Measurements from ENCODE around the gene SHISA9. TPM values are rescaled to one million over a fixed set of nuclear protein-coding genes. Genes with fewer than 3 reads are reported as not detected.

Gene SHISA9
- total RNA-seq, 1 donor from 2014 or later: not detected

DNA sequence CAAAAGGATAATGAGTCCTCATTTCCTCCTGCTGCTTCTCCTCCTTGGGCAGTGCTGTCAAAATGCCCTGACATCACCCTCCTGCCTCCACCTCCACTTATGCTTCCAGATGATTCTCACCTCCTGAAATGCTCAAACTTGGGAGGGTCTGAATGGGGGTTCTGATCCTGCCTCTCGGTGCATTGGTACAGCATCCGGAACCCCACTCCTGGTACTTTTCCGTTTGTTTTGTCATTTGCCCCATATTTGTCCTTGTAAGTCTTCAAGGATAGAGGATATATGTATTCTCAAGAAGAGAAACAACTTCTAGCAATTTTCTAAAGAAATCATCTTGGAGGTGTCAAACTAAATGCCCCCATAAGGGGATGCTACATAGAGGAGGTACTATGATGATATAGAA lies 148.3 kb downstream of the SHISA9 start:
- no peak for DNase-seq (ENCODE audit: low spot score)
- H3K9me3 Mint-ChIP-seq: peaks cover 18% of the 10 kb centered on the region
- intact Hi-C loops (cut with micrococcal nuclease): no loop called here

DNA sequence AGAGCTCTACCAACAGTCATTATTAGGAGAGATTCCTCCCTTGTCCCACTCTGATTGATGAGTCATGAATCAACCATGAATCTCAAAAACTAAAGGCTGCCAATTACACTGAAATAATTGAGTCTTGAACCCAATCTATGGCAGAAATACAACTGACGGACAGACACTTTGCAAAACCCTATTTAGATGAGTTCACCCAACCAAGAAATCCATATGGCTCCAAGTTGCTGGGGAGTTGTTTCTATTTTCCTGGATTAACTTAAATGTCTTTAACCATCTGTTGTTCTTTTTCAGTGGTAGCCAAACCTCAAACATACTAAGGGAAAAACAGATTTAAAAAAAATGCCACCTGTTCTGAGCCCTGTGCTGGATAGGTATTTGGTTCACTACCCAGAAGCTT lies 151.0 kb downstream of the SHISA9 start:
- H3K27me3 Mint-ChIP-seq (ENCODE audit: low read depth): no peaks in the 10 kb centered on the region
- no peaks in the 10 kb centered on the region for H3K36me3 Mint-ChIP-seq (ENCODE audit: low read depth)
- no peak for DNase-seq (ENCODE audit: low spot score)
- peaks cover 32% of the 10 kb centered on the region for H3K9me3 Mint-ChIP-seq
- no peak overlapping the region for H3K4me3 Mint-ChIP-seq (ENCODE audit: low read depth)
- intact Hi-C loops (cut with micrococcal nuclease): no loop called here
- H3K4me1 Mint-ChIP-seq (ENCODE audit: low read depth): no peaks in the 10 kb centered on the region
- H3K27ac Mint-ChIP-seq: no peak overlapping the region

More for the DNA sequence above, 148.3 kb downstream of the SHISA9 start:
- H3K27ac Mint-ChIP-seq: no peak overlapping the region
- H3K4me3 Mint-ChIP-seq (ENCODE audit: low read depth): no peak overlapping the region
- H3K27me3 Mint-ChIP-seq (ENCODE audit: low read depth): no peaks in the 10 kb centered on the region
- H3K36me3 Mint-ChIP-seq (ENCODE audit: low read depth): no peaks in the 10 kb centered on the region
- H3K4me1 Mint-ChIP-seq (ENCODE audit: low read depth): no peaks in the 10 kb centered on the region

DNA sequence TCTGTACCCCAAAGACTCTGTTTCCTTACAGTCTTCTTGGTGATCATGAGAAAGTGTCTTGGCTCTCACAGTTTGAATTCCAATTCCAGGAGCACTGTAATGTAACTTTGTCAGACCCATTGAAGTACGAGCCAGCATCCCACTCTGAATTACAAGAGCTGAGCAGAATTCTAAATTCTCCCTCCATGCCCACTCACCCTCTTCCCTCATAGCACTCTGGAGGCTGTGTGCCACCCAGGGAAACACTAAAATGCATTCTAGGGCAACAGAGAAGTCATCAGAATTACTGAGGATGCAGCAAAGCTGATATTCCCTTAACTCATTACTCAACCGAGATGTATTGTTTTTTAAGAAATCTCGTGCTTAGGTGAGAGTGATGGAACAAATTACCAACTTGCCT lies 154.1 kb downstream of the SHISA9 start:
- Mint-ChIP-seq H3K9me3 (peaks cover 37% of the 10 kb centered on the region), H3K36me3 (ENCODE audit: low read depth) (no peaks in the 10 kb centered on the region), H3K27me3 (ENCODE audit: low read depth) (no peaks in the 10 kb centered on the region), H3K4me1 (ENCODE audit: low read depth) (no peaks in the 10 kb centered on the region), H3K4me3 (ENCODE audit: low read depth) (no peak overlapping the region), H3K27ac (no peak overlapping the region)
- intact Hi-C loops (cut with micrococcal nuclease): no loop called here
- DNase-seq (ENCODE audit: low spot score): no peak

DNA sequence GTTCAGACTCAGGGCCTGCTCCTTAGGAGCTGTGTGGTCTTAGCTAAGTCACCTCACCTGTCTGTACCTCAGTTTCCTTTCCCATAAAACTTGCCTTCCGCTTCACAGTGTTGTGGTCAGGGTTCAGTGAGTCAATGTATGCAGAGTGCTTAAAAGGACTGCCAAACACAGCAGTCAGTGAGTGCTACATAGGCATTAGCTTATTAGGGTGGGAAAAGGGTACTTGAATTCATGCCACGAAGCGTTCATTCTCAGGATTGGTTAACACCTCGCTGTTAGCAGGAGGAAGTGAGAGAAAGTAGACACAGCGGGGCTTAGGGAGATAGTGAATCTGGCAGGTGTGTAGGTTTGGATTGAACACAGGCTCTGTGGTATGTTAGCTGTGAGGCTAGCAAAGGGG lies 155.2 kb downstream of the SHISA9 start:
- Mint-ChIP-seq H3K9me3 (peaks cover 34% of the 10 kb centered on the region), H3K36me3 (ENCODE audit: low read depth) (no peaks in the 10 kb centered on the region), H3K4me1 (ENCODE audit: low read depth) (no peaks in the 10 kb centered on the region), H3K4me3 (ENCODE audit: low read depth) (no peak overlapping the region), H3K27ac (no peak overlapping the region), H3K27me3 (ENCODE audit: low read depth) (no peaks in the 10 kb centered on the region)
- no peak for DNase-seq (ENCODE audit: low spot score)
- intact Hi-C loops (cut with micrococcal nuclease): no loop called here

DNA sequence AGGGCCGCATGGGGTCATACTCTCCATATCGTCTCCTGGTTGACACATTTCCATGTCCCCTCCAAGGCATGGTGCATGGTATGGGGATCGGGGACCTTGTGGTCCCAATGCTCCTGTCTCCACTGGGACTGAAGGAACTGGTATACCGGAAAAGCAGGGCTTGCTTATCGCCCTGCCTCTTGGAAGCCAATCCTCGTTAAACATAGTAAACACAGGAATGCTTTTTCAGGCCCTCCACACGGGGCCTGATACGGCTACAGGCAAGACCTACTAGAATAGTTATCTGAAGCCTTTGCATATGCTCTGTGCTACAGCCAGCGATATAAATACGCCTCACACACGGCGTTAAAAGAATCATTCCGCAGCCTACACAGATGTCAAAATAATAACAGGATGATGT lies 159.5 kb downstream of the SHISA9 start:
- no peak for DNase-seq (ENCODE audit: low spot score)
- H3K4me1 Mint-ChIP-seq (ENCODE audit: low read depth): no peaks in the 10 kb centered on the region
- H3K27ac Mint-ChIP-seq: no peak overlapping the region
- intact Hi-C loops (cut with micrococcal nuclease): no loop called here
- H3K9me3 Mint-ChIP-seq: peaks cover 38% of the 10 kb centered on the region
- H3K27me3 Mint-ChIP-seq (ENCODE audit: low read depth): no peaks in the 10 kb centered on the region
- H3K36me3 Mint-ChIP-seq (ENCODE audit: low read depth): no peaks in the 10 kb centered on the region
- H3K4me3 Mint-ChIP-seq (ENCODE audit: low read depth): no peak overlapping the region

DNA sequence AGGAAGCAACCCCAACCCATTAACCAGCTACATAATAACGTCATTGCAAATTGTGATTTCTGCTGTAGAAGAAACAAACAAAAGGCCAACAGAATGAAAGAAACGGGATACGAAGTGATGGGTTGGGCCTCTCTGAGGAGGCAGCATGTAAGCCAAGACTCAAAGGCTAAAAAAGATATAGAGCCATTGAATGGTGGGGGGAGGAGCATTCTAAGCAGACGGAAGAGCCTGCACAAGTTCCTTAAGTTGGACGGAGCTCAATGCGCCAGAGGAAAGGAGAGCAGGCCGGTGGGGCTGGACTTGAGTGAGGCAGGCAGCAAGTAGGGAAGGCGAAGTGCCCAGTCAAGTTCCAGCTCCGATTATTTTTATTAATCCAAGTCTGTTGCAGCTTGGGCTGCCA lies 160.3 kb downstream of the SHISA9 start:
- intact Hi-C loops (cut with micrococcal nuclease): no loop called here
- no peak overlapping the region for H3K4me3 Mint-ChIP-seq (ENCODE audit: low read depth)
- no peak for DNase-seq (ENCODE audit: low spot score)
- no peaks in the 10 kb centered on the region for H3K36me3 Mint-ChIP-seq (ENCODE audit: low read depth)
- H3K4me1 Mint-ChIP-seq (ENCODE audit: low read depth): no peaks in the 10 kb centered on the region
- H3K27me3 Mint-ChIP-seq (ENCODE audit: low read depth): no peaks in the 10 kb centered on the region
- peaks cover 40% of the 10 kb centered on the region for H3K9me3 Mint-ChIP-seq
- H3K27ac Mint-ChIP-seq: no peak overlapping the region

DNA sequence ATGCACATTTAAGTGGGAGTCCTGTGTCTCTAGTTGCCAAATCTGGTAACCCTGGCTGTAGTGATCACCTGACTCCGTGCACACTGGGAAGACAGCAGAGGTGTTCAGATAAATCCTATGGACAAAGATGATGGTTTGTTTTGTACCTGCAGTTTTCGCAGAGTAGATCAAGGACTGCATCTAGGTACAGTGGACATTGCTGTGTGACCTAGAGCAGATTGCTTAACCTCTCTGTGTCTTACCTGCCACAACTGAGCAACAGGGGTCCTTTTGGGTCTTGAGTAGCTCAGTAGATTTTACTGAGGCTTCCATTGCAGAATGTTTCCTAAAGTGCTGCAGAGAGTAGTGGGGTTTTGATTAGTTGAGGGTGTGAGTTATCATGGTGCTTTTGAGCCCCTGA lies 160.8 kb downstream of the SHISA9 start:
- no peaks in the 10 kb centered on the region for H3K36me3 Mint-ChIP-seq (ENCODE audit: low read depth)
- H3K9me3 Mint-ChIP-seq: peaks cover 45% of the 10 kb centered on the region
- no peaks in the 10 kb centered on the region for H3K4me1 Mint-ChIP-seq (ENCODE audit: low read depth)
- DNase-seq (ENCODE audit: low spot score): no peak
- no peak overlapping the region for H3K4me3 Mint-ChIP-seq (ENCODE audit: low read depth)
- H3K27ac Mint-ChIP-seq: no peak overlapping the region
- intact Hi-C loops (cut with micrococcal nuclease): no loop called here
- no peaks in the 10 kb centered on the region for H3K27me3 Mint-ChIP-seq (ENCODE audit: low read depth)

DNA sequence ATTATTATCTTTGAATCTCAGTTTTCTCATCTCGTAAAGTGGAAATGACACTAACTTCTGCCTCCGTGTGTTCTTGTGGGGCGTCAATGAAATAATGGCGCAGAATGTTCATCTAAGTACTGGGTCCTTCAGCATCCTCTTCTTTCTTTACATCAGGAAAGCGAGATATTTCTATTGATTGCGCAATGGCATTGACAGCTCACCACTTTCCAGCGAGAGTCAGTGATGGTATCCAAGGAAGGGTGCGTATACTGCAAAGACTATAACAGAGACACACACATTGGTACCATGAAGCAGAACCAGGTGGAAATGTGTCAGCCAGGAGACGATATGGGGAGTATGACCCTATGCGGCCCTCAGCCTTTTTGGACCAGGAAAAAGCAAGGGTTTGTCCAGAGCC lies 162.1 kb downstream of the SHISA9 start:
- intact Hi-C loops (cut with micrococcal nuclease): no loop called here
- H3K36me3 Mint-ChIP-seq (ENCODE audit: low read depth): no peaks in the 10 kb centered on the region
- H3K4me3 Mint-ChIP-seq (ENCODE audit: low read depth): no peak overlapping the region
- no peaks in the 10 kb centered on the region for H3K4me1 Mint-ChIP-seq (ENCODE audit: low read depth)
- no peaks in the 10 kb centered on the region for H3K27me3 Mint-ChIP-seq (ENCODE audit: low read depth)
- peaks cover 51% of the 10 kb centered on the region for H3K9me3 Mint-ChIP-seq
- no peak for DNase-seq (ENCODE audit: low spot score)
- H3K27ac Mint-ChIP-seq: no peak overlapping the region

DNA sequence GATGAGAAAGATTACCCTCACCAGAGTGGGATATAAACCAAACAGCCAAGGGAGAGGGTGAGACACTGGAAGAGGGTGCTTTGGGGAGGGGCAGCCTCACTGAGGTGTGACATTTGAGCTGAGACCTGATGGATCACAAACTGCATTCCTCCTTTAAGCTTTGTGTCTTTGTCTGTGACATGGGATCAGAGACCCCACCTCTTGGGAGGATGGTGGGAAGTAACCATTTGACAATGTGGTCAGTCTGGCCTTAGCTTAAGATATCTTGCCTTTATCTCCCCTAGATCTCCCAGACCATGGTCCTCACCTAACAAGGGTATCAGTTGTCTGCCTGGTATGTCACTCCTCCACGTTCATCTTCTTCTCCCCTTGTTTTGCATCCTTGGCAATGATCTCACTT lies 163.4 kb downstream of the SHISA9 start:
- H3K27me3 Mint-ChIP-seq (ENCODE audit: low read depth): no peaks in the 10 kb centered on the region
- H3K4me3 Mint-ChIP-seq (ENCODE audit: low read depth): no peak overlapping the region
- H3K36me3 Mint-ChIP-seq (ENCODE audit: low read depth): no peaks in the 10 kb centered on the region
- H3K4me1 Mint-ChIP-seq (ENCODE audit: low read depth): no peaks in the 10 kb centered on the region
- H3K9me3 Mint-ChIP-seq: peaks cover 56% of the 10 kb centered on the region
- intact Hi-C loops (cut with micrococcal nuclease): no loop called here
- no peak for DNase-seq (ENCODE audit: low spot score)
- H3K27ac Mint-ChIP-seq: no peak overlapping the region

DNA sequence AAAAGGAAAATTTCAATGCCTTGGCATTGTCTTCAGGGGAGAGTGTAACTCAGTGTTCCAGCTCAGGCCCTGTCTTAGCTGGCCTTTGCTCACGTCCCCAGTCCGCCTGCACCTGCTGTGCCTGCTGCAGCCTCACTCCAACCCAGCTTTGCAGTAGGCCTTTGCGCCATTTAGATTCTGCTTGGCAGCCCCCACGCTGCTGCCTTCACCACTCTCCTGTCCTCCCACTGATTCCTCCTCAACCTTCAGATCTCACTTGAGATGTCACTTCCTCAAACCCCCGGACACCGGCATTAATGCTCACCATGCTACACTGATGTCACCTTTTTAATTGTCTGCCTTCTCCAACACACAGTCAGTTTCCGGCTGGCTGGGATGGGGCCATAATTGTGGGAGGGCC lies 166.2 kb downstream of the SHISA9 start:
- H3K4me3 Mint-ChIP-seq (ENCODE audit: low read depth): no peak overlapping the region
- no peak overlapping the region for H3K27ac Mint-ChIP-seq
- H3K9me3 Mint-ChIP-seq: peaks cover 56% of the 10 kb centered on the region
- H3K36me3 Mint-ChIP-seq (ENCODE audit: low read depth): no peaks in the 10 kb centered on the region
- DNase-seq (ENCODE audit: low spot score): no peak
- no peaks in the 10 kb centered on the region for H3K4me1 Mint-ChIP-seq (ENCODE audit: low read depth)
- H3K27me3 Mint-ChIP-seq (ENCODE audit: low read depth): no peaks in the 10 kb centered on the region
- intact Hi-C loops (cut with micrococcal nuclease): no loop called here

DNA sequence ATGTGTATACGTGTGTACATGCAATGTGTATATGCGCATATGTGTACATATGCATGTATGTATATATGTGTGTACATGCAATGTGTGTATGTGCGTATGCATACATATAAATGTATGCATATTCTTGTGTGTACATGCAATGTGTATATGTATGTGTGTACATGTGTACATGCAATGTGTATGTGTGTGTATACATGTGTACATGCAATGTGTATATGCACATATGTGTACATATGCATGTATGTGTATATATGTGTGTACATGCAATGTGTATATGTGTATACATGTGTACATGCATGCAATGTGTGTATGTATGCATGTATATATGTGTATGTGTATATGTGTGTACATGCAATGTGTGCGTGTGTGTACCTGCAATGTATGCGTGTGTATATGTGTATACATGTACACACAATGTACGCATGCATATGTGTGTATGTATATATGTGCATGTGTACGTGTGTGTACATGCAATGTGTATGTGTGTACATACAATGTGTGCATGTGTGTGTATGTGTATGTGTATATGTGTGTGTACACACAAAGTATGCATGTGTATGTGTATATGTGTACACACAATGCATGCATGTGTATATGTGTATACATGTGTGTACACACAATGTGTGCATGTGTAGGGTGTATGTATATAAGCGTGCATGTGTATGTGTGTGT lies 167.7 kb downstream of the SHISA9 start:
- Mint-ChIP-seq H3K27ac (no peak overlapping the region), H3K4me1 (ENCODE audit: low read depth) (no peaks in the 10 kb centered on the region), H3K27me3 (ENCODE audit: low read depth) (no peaks in the 10 kb centered on the region), H3K4me3 (ENCODE audit: low read depth) (no peak overlapping the region), H3K36me3 (ENCODE audit: low read depth) (no peaks in the 10 kb centered on the region), H3K9me3 (peaks cover 51% of the 10 kb centered on the region)
- intact Hi-C loops (cut with micrococcal nuclease): no loop called here
- DNase-seq (ENCODE audit: low spot score): no peak

DNA sequence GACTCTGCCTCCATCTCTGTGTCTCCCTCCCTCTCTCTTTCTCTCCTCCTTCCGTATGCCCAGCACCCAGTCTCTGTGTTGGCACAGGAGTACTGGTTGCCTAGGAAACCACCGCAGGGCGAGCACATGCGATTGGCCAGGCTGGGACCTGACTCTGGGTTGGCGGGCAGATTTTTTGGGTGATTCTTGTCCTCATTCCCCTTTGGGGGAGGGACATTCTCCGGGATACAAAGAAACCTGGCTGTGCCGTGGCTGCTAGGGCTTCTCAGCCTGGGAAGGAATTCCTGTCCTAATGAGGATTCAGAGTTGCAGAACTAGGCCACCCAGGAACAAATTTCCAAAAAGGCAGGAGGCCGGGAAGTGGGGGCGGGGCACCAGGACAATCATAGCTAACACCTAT lies 168.9 kb downstream of the SHISA9 start:
- H3K36me3 Mint-ChIP-seq (ENCODE audit: low read depth): no peaks in the 10 kb centered on the region
- H3K27me3 Mint-ChIP-seq (ENCODE audit: low read depth): no peaks in the 10 kb centered on the region
- no peak for DNase-seq (ENCODE audit: low spot score)
- H3K27ac Mint-ChIP-seq: no peak overlapping the region
- H3K4me3 Mint-ChIP-seq (ENCODE audit: low read depth): no peak overlapping the region
- intact Hi-C loops (cut with micrococcal nuclease): no loop called here
- peaks cover 42% of the 10 kb centered on the region for H3K9me3 Mint-ChIP-seq
- H3K4me1 Mint-ChIP-seq (ENCODE audit: low read depth): no peaks in the 10 kb centered on the region

DNA sequence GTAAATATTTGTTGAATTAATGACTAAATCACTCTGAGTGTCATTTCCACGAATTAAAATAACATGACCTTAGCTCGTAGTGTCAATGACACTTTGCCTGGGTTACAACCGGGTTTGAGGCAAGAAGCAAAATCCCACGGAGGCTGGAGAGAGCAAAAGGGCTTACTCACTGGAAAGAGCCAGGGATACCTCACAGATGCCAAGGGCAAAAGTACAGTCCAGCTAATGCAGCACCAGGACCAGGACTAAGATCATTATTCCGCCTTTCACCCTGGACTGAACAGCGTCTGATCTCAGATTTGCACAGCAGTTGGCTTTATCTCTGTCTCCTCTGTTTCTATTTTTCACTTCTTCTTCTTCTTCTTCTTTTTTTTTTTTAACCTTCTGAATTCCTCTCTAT lies 175.5 kb downstream of the SHISA9 start:
- Mint-ChIP-seq H3K4me3 (ENCODE audit: low read depth) (no peak overlapping the region), H3K9me3 (peaks cover 13% of the 10 kb centered on the region), H3K4me1 (ENCODE audit: low read depth) (no peaks in the 10 kb centered on the region), H3K36me3 (ENCODE audit: low read depth) (no peaks in the 10 kb centered on the region), H3K27me3 (ENCODE audit: low read depth) (no peaks in the 10 kb centered on the region), H3K27ac (no peak overlapping the region)
- DNase-seq (ENCODE audit: low spot score): no peak
- intact Hi-C loops (cut with micrococcal nuclease): no loop called here

DNA sequence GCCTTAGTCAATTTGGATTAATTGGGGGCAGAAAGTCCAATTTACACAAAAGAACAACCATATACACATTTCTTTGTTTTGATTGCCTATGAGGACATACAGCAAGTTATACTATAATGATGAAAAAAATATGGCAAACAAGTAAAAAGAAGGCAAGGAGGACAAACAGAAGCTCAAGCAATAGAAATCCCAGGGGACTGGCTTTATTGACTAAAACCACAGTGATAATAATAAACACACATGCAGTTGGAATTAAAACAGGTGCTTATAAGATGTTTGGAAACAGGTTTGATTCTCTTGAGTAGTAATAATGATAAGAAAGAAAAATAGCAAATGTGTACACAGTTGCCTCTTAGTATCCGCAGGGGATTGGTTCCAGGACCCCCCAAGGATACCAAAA lies 176.4 kb downstream of the SHISA9 start:
- H3K36me3 Mint-ChIP-seq (ENCODE audit: low read depth): no peaks in the 10 kb centered on the region
- DNase-seq (ENCODE audit: low spot score): no peak
- intact Hi-C loops (cut with micrococcal nuclease): no loop called here
- H3K4me3 Mint-ChIP-seq (ENCODE audit: low read depth): no peak overlapping the region
- no peaks in the 10 kb centered on the region for H3K27me3 Mint-ChIP-seq (ENCODE audit: low read depth)
- peaks cover 13% of the 10 kb centered on the region for H3K9me3 Mint-ChIP-seq
- no peaks in the 10 kb centered on the region for H3K4me1 Mint-ChIP-seq (ENCODE audit: low read depth)
- no peak overlapping the region for H3K27ac Mint-ChIP-seq
